ENCODE data around the gene CELSR2. TPM values are rescaled to one million over a fixed set of nuclear protein-coding genes. Genes with fewer than 3 reads are reported as not detected.

Gene CELSR2
- total and polyA plus RNA-seq, 2 of the 8 experiments (the other 6 are each of a cell fraction or from before 2014, with no cell fraction given) = 12.0 to 27.7 TPM

GRCh38 chr1:109263234-109263596 lies 13.9 kb downstream of the CELSR2 start:
- no peak overlapping the region for H3K23ac ChIP-seq (ENCODE audit: insufficient read length)
- H3K79me1 ChIP-seq (ENCODE audit: low read depth, low read length) = no peaks in the 10 kb centered on the region
- FAIRE-seq = no peak
- H3K4me2 ChIP-seq (ENCODE audit: insufficient read depth in 1 of 2, low read depth in 2 of 2, low read length in 2 of 2) = no peak overlapping the region
- peak overlapping the region; percentile 18; the same call in 1 of the 2 replicates for H2BK5ac ChIP-seq (ENCODE audit: low read depth, low read length)
- peaks cover 11 to 25% (median 16%) of the 10 kb centered on the region in 4 experiments; a peak in 6 of 8 replicates for H3K36me3 ChIP-seq (ENCODE audit: control insufficient read depth in 2 of 4, insufficient read depth in 4 of 4, low read length in 3 of 4)
- no peak overlapping the region; a peak in 1 of 8 replicates for H3K4me3 ChIP-seq (ENCODE audit: extremely low read depth in 1 of 4, insufficient read depth in 2 of 4, low read depth in 3 of 4, low read length in 4 of 4)
- H3K27ac ChIP-seq (ENCODE audit: low read depth, low read length) = no peak overlapping the region
- no peaks in the 10 kb centered on the region for H3K23me2 ChIP-seq (ENCODE audit: low read depth, low read length)
- no peak overlapping the region for H3K4ac ChIP-seq (replicated peaks; ENCODE audit: insufficient read length, low read depth, low read length)
- no peak overlapping the region for H3K9ac ChIP-seq (replicated peaks in 1 of 4; ENCODE audit: extremely low read depth in 1 of 4, low read depth in 3 of 4, low read length in 3 of 4)
- no peak overlapping the region for H2AK5ac ChIP-seq (ENCODE audit: low read depth, low read length)
- DNase-seq (ENCODE audit: low read depth in 1 of 2, low spot score in 2 of 2) = no peak
- H3K56ac ChIP-seq (replicated peaks; ENCODE audit: insufficient read length, low read depth, low read length) = no peak overlapping the region
- peaks cover 0 to 11% (median 3%) of the 10 kb centered on the region in 4 experiments; a peak in 4 of 7 replicates for H3K4me1 ChIP-seq (replicated peaks in 1 of 4; ENCODE audit: control insufficient read depth in 3 of 4, insufficient read depth in 4 of 4, low read length in 3 of 4)
- peak overlapping the region; percentile 78; the same call in 1 of the 2 replicates for H4K8ac ChIP-seq (ENCODE audit: extremely low read depth, insufficient read depth, low read length)
- POLR2A ChIA-PET (ENCODE audit: partially characterized antibody) = interaction anchor here (0.7 to 2.2 kb wide), 4 partner anchors 16 to 164 kb away, joined by 3 to 6 read pairs (median 4); partner anchors contain the start of gene SORT1
- no peak overlapping the region for H2BK120ac ChIP-seq (replicated peaks; ENCODE audit: low read depth, low read length)
- H4K5ac ChIP-seq (ENCODE audit: insufficient read length, low read depth, low read length) = no peak overlapping the region
- no peaks in the 10 kb centered on the region for H3K79me2 ChIP-seq (ENCODE audit: control insufficient read depth in 1 of 2, insufficient read depth in 2 of 2, low read length in 2 of 2)
- H4K20me1 ChIP-seq (replicated peaks in 1 of 2; ENCODE audit: control insufficient read depth in 1 of 2, insufficient read depth in 2 of 2, low read length in 2 of 2) = peaks cover 0 to 7% of the 10 kb centered on the region in 2 experiments
- WGBS, 2 experiments (ENCODE audit: extremely low coverage in 1 of 2, insufficient coverage in 1 of 2, insufficient read length in 1 of 2, insufficient replicate concordance in 2 of 2, low coverage in 1 of 2, low lambda C conversion rate in 2 of 2, missing lambda C conversion rate in 1 of 2) = 78% methylated on average over 12 of the region's 12 CpGs; no CpG with 5 or more reads in 1 of the 2 experiments
- no peak overlapping the region for H3K14ac ChIP-seq (ENCODE audit: insufficient read length)
- peak overlapping the region; percentile 73; the same call in 1 of the 2 replicates for H2BK15ac ChIP-seq (ENCODE audit: low read length)
- peak overlapping the region; percentile 42 for H4K91ac ChIP-seq (replicated peaks; ENCODE audit: insufficient read length, low read length)
- 0 out of 2 replicates have a peak overlapping the region, but pooled peaks have one; percentile 42 for H3K18ac ChIP-seq (ENCODE audit: extremely low read depth, low read length)
- H3K27me3 ChIP-seq (replicated peaks in 1 of 4; ENCODE audit: control insufficient read depth in 3 of 4, extremely low read depth in 1 of 4, insufficient read depth in 3 of 4, low read length in 3 of 4) = no peaks in the 10 kb centered on the region
- no peaks in the 10 kb centered on the region for H3K9me3 ChIP-seq (ENCODE audit: insufficient read depth in 2 of 2, low read depth in 1 of 2, low read length in 1 of 2)
- no peak overlapping the region for H2AFZ ChIP-seq (ENCODE audit: low read length)
- H2BK12ac ChIP-seq (ENCODE audit: low read depth, low read length) = peak overlapping the region; percentile 21; the same call in 1 of the 2 replicates
- CTCF ChIA-PET (ENCODE audit: partially characterized antibody) = interaction anchor here (0.6 to 8.5 kb wide), 28 partner anchors 9 to 269 kb away, joined by 3 to 95 read pairs (median 5); partner anchors contain the start of genes MYBPHL, SORT1 and TMEM167B
- no peak overlapping the region for H2BK20ac ChIP-seq (ENCODE audit: low read length)
- TF ChIP-seq TBP (IDR thresholded peaks at IDR 0.05; ENCODE audit: low read depth, low read length) (no peak), CBX8 (IDR thresholded peaks at IDR 0.05; ENCODE audit: borderline replicate concordance, low read depth, low read length) (no peak), ASH2L (IDR thresholded peaks at IDR 0.05; ENCODE audit: low read length) (no peak)

Measured in H1 (cell line).